ENCODE results near the gene CDH24.

DNA sequence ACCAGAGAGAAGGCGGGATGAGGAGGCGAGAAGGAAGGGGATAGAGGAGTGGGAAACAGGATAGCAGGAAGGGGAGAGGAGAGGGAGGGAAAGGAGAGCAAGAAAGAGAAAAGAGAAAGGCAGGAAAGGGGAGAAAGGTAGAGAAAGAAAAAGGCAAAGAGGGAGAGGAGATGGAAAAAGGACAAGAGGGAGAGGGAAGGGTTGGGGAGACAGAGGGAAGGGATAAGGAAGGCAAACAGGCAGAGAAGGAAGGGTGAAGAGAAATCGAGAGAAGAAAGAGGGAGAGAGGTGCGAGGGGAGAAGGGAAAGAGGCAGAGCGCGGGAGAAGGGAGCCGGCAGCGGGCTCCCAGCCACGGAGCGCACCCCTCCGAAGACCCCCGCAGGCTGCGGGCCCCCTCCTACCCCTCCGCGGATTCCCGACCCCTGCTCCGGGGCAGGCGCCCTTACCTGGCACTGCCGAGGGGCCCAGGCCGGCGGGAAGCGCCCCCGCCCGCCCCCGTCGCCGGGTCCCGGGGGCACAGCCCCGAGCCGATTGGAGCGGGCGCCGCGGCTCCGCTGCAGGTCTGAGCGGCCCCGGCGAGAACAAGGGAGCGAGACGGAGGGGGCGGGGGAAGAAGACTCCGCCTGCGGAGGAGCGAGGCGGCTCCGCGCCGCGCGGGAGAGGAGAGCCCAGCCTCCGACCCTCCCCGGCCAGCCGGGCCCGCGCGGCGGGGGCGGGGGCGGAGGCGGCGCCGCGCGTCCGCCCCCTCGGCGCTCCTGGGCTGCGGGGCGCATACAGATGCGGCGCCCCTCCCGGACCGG, at the start of gene CDH24:
- TF ChIP-seq, protein P1, sequence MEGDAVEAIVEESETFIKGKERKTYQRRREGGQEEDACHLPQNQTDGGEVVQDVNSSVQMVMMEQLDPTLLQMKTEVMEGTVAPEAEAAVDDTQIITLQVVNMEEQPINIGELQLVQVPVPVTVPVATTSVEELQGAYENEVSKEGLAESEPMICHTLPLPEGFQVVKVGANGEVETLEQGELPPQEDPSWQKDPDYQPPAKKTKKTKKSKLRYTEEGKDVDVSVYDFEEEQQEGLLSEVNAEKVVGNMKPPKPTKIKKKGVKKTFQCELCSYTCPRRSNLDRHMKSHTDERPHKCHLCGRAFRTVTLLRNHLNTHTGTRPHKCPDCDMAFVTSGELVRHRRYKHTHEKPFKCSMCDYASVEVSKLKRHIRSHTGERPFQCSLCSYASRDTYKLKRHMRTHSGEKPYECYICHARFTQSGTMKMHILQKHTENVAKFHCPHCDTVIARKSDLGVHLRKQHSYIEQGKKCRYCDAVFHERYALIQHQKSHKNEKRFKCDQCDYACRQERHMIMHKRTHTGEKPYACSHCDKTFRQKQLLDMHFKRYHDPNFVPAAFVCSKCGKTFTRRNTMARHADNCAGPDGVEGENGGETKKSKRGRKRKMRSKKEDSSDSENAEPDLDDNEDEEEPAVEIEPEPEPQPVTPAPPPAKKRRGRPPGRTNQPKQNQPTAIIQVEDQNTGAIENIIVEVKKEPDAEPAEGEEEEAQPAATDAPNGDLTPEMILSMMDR (IDR thresholded peaks at IDR 0.05), result no peak
- TF ChIP-seq EZH2 (IDR thresholded peaks at IDR 0.05; ENCODE audit: borderline replicate concordance, insufficient read depth, low read depth, low read length, poor library complexity, severe bottlenecking), result no peak

Data from B cell (primary cell).